GM18951 (cell line): Measurements from ENCODE around the gene NOL8.

ENCODE experiments used
- POLR2A ChIP-seq: IDR thresholded peaks from 4 replicates; pipeline ENCODE4 v1.6.1; 2011; ENCODE audit warnings: mild to moderate bottlenecking; ENCODE audit not compliant: insufficient read length, insufficient read depth; ENCODE audit errors: extremely low read depth
- in situ Hi-C: fragments of 300-500 bp; cut with MboI; formaldehyde crosslinking; loops from one replicate; pipeline ENCODE4 v1.12.0; 2022; ENCODE audit warnings: low sequenced_read_pairs, mixed read lengths, inconsistent platforms; ENCODE audit not compliant: unreplicated experiment

Gene NOL8

DNA sequence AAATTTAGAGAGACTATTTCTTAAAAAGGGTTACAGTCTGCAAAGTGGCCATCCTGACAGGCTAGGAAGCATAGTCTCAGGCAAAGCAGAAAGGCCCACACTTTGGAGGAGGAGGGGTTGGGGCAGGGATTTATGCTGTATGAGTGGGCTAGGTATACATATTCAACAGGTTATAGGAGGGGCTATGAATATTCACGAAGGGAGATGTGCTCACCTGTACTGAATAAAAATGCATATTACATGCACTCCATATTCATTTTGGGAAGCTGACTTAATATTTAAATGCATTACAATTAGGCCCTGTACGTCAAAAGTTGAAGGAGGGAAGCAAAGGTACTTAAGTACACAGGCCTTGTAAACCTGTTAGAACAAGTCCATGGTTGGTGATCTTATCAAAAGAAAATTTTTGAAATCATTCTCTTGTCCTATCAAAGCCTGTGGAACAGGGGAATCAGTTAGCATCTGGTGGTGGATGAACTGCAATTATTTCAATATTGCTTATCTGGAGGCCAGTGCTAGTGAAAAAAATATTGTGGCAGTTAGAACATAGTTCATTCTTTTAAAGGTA lies 2.2 kb upstream of the NOL8 start:
- TF ChIP-seq POLR2A, result no peak
- in situ Hi-C loops, result no loop called here

DNA sequence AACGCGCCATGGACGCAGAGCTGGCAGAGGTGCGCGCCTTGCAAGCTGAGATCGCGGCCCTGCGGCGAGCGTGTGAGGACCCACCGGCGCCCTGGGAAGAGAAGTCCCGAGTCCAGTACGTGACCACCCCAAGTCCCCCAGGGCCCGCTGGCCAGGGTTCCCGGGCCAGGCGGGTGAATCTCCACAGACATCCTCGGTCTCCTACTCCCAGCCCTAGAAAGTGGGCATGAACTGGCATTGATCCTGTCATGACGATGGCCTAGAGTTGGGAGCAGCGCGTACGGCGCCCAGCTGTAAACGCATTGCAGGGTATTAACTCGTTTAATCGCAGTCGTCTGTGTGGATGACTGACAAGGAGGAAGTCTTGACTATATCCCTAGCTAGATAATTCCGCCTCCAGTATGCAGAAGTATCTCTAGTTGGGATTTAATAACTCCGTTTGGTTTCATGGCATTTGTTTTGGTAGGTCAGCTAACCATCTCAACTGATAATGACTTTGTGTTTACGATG lies 896 bp upstream of the NOL8 start:
- in situ Hi-C loops, result no loop called here
- peak; percentile 90 for TF ChIP-seq POLR2A

DNA sequence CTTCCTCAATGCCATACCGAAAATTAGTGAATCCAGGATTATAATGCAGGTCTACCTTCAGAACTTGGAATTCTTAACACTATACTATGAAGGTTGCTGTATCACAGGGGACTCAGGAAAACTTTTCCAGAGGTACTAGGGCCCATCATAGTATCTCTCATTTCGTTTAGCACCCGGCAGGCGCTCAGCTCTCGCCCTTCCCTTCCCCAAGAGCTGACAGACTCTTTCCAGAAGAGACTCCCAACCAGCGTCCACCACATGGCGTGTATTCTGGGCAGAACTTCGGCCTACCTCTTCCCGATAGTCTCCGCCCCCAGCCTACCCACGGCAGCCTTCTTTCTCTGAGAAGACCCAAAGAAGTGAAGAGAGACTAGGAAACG lies 271 bp downstream of the NOL8 start:
- no peak for TF ChIP-seq POLR2A
- in situ Hi-C loops, result no loop called here

DNA sequence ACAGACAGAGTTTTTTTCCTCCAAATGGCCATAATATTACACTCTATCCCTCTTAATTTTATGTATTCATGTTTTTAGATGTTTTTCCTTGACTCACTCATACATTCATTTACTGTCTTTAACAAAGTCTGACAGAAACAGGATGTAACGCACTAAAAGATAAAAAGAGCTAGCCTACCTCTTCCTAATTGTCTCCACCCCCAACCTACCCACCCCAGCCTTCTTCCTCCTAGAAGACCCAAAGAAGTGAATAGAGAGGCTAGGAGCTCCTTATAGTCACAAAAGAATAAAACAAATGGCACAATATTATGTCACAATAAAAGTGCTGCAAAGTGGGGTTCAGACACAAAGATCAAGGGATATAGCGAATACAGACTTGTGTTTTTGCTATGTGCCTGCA lies 719 bp downstream of the NOL8 start:
- in situ Hi-C loops, result no loop called here
- no peak for TF ChIP-seq POLR2A

DNA sequence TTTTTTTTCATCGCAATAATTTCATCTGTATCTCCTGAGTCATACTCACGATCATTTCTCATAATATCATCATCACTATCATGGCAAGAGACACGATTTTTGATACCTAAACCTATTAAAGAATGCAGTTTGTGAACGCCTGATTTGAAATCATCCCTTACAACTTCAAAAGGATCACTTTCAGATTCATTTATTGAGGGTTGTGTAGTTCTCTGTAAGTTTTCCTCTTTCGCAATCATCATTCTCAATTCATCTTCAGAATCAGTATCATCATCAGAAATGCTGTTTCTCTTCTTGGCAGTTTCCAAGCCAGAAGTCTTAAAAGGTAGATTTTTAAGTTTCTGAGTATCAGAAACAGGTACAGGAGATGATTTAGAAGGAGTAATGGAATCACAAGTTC lies 9.7 kb downstream of the NOL8 start:
- no peak for TF ChIP-seq POLR2A
- in situ Hi-C loops, result no loop called here

DNA sequence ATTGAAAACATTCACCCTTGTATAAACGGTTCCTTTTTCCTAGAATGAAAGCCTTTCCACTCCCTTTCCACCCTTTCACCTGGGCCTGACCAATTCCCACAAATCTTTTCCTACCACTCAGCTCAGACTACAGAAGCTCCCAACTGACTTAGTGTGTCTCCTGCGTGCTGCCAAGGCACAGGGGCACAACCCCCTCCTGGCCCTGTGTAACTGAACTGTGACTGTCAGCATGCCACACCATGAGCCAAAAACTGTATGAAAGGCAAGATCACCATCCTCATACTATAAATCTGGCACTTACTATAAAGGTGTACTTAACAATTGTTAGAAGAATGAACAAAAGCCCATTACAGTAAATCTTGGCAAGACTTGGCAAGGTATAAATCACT lies 11.5 kb downstream of the NOL8 start:
- no peak for TF ChIP-seq POLR2A
- in situ Hi-C loops, result no loop called here

DNA sequence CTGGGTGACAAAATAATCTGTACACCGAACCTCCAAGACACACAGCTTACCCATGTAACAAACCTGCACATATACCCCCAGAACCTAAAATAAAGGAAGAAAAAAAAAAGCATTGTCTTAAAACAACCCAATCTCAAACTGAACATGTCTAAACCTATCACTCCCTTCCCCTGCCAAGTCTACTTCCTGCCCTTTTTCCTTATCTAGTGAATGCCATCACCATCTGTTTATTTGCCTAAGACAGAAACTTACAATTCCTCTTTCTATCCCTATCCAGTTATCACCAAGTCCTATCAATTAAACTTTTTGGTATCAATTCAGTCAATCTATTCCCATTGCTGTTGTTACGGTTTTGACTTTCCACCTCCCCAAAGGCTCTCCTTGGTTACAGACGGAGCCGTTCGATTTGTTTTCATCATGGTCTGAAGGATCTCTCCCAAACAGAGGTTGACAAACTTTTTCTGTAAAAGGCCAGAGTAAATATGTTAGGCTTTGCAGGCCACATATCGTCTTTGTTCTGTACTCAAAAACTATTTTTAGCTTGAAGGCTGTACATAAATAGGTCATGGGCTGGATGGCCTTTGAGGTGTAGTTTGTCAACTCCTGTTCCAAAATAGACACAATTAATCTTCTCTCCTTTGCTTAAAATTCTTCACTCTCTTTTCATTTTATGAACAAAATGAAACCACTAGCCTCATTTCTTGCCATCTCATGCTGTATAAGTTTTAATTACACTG lies 12.1 kb downstream of the NOL8 start:
- TF ChIP-seq POLR2A, result no peak
- in situ Hi-C loops, result no loop called here

DNA sequence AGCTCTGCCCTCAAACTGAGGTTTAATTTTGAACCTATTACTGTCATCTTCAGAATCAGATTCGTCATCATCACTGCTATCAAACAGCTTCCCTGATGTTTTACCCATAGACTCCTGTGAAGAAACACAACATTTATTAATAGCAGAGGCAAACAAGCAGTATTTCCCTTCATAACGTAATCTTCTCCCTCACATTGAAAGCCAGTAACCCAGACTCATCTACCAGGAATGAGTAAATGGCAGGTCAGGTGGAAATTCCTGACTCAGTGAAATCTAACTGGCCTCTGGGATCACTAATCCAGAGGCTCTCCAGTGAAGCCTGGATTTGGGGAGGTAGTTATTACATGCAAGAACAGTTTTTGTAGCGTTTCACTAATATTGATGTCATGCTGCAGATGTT lies 14.6 kb downstream of the NOL8 start:
- in situ Hi-C loops, result no loop called here

DNA sequence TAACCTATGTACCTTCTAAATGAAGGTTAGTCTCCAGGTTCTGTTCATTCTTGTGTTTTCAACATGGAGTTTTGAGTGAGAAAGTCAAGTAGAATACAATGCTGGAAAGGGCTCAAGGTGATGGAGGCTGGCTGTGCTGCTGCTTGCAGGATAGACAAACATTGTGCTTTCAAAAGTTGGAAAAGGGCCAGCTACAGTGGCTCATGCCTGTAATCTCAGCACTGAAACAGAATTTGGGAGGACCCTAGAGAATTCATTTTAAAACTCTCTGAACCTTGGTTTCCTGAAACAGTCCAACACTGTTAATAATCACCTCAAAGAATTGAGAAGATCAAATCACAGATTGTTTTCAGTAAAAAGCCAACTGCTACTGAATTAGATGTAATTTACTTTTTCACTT lies 16.3 kb downstream of the NOL8 start:
- no peak for TF ChIP-seq POLR2A
- in situ Hi-C loops, result no loop called here

More for the DNA sequence above, 14.6 kb downstream of the NOL8 start:
- TF ChIP-seq POLR2A, result no peak

DNA sequence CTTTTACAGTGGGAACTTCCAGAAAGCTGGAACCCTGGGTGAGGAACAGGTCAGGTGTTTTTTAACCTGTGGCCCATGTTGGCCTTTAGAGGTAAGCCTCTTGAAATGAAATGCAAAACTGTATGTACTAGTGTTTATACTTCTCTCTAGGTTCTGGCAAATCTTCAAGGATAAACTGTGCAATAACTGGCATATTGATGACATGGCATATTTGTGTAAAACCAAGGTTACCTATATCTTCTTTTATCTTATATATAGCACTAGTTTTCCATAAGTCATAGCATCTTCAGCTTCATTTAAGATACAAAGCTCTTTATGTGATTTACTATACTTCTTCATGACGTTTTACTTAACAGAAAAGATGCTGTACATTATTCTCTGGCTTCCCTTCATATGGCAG lies 24.2 kb downstream of the NOL8 start:
- in situ Hi-C loops, result no loop called here
- no peak for TF ChIP-seq POLR2A

DNA sequence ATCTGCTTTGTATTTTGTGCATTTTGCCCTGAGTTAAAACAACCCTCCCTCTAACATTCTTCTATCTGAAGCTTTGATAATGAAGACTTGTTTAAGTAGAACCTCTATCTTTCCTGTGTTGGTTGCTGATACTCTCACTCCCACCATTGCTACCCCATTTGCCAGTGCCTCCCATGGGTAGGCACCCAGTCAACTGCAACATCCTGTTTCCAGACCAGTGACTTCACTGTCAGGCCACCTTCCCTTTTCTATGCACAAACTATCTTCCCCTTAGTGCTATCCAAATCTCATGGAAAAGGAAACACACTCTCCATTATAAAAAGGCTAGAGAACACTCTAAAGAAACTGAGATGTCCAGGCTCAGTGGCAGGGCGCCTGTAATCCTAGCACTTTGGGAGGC lies 26.0 kb downstream of the NOL8 start:
- in situ Hi-C loops, result no loop called here
- TF ChIP-seq POLR2A, result no peak

DNA sequence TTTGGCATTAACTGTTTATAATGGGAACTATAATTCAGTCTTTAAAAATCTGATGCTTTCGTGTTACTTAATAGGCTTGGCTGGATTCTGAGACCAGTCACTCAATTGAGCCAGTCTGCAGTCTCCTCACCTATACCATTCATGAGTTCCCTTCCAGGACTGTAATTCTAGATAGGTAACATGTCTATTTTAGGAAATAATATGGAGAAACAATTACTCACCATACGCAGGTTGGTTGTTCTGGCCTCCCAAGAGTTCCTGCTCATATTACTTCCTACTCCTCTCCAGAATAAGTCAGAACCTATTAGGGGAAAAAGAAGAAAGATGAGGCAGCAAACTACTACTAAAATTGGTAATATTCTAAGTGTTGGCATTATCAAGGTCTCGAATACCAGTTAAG lies 27.1 kb downstream of the NOL8 start:
- TF ChIP-seq POLR2A, result no peak
- in situ Hi-C loops, result no loop called here

DNA sequence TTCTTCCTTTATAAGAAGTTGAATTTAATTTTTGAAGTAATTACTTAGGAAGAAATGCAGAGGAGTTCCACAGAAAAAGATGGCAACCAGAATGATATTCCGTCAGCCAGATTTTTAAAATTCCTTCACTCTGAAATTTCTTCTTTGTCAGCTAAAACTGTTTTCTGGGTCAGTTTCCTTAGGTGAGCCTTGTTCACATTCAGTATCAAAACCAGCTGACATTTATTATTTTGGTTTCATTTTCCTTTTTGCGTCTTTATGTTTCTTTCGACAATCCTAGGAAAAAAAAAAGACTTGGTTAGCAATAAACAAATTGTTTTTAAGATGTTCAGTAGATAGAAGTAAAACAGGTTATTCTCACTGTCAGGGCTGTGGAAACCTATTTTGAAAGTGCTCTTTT lies 27.5 kb downstream of the NOL8 start:
- in situ Hi-C loops, result no loop called here
- TF ChIP-seq POLR2A, result no peak

DNA sequence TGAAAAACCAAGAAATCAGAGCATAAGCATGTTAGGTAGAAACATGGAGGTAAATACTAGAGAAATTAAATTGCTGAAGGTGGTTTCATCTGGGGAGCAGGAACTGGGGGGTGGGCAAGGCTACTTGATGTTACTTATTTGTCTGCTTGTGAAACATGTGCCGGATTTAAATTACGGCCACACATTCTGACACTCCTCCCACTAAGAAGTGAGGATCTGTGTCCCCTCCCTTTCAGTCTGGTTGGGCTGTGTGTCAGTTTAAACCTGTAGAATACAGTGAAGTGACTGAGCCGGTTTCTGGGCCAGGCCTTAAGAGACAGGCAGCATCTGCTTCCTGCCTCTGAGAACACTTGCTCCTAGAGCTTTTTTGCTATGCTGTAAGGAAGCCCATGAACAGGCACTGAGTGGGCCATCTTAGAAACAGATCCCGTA lies 29.3 kb downstream of the NOL8 start:
- no peak for TF ChIP-seq POLR2A
- in situ Hi-C loops, result no loop called here
